OCI-LY3 (cell line): Measurements from ENCODE around the gene ITGA11.

Experiments
- EZH2phosphoT487 ChIP-seq: fragments of 200-600 bp; shearing (Covaris generic); IDR thresholded peaks from 2 replicates; pipeline ENCODE4 v1.6.1; 2018; ENCODE audit warnings: antibody characterized with exemption, mixed run types, low read depth
- TF ChIP-seq, protein P1 (sequence below): fragments of 200-600, 300-600 bp; sonication (generic); IDR thresholded peaks from 2 replicates; pipeline ENCODE4 v1.5.1; 2014; ENCODE audit warnings: antibody characterized with exemption, low read length, low read depth

DNA sequence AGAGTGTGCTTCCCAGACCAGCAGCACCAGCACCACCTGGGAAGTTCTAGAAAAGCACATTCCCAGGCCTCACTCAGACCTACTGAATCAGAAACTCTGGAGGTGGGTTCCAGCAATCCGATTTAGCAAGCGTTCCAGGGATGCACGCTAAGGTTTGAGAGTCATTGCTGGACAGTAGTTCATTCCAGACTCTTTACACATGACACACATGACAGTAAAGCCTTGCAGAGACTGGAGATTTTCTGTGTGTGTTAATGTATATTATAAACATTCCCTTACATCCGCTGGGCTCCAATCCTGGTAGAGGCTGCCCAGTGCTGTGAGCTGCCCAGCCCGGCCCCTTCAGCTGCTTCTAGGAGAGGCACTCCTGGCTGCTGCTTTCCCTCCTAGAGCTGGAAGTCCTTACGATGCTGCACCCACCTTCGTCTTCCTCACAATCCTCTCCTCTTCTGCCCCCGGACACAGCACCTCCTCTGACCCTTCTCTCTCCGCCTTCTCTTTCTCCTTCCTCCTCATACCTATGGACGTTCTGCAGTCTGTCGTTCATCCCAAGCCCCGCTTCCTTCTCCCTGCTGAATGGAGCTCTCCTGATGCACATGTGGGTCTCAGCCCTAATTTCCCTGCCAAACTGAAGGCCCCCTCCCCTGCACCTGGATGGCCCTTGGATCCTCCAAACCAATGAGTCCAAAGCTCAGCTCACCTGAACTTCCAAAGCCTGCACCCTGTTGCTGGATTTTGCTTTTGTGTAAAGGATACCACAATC, 44.4 kb downstream of the ITGA11 start:
- TF ChIP-seq, protein P1, sequence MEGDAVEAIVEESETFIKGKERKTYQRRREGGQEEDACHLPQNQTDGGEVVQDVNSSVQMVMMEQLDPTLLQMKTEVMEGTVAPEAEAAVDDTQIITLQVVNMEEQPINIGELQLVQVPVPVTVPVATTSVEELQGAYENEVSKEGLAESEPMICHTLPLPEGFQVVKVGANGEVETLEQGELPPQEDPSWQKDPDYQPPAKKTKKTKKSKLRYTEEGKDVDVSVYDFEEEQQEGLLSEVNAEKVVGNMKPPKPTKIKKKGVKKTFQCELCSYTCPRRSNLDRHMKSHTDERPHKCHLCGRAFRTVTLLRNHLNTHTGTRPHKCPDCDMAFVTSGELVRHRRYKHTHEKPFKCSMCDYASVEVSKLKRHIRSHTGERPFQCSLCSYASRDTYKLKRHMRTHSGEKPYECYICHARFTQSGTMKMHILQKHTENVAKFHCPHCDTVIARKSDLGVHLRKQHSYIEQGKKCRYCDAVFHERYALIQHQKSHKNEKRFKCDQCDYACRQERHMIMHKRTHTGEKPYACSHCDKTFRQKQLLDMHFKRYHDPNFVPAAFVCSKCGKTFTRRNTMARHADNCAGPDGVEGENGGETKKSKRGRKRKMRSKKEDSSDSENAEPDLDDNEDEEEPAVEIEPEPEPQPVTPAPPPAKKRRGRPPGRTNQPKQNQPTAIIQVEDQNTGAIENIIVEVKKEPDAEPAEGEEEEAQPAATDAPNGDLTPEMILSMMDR, result no peak
- no peak for TF ChIP-seq EZH2phosphoT487
